ENCODE results near the gene TRA2A. TPM values are rescaled to one million over a fixed set of nuclear protein-coding genes. Genes with fewer than 3 reads are reported as not detected.
"Not testable (repeated sequence)": the region's sequence is repeated elsewhere in the genome, so short reads cannot be mapped to it uniquely, and the experiment has no call there.

Gene TRA2A
- total RNA-seq, 4 donors from 2014 or later = 16.7 to 35.3 (median 28.7) TPM

GRCh38 chr7:23490357-23491135, 41.2 kb downstream of the TRA2A start:
- no peak for DNase-seq (ENCODE audit: extremely low spot score)
- Histone ChIP-seq H3K27ac (replicated peaks in 1 of 4) (peak overlapping the region; percentile 59 to 68 (median 60)), H3K36me3 (peaks cover 0 to 7% (median 0%) of the 10 kb centered on the region in 4 donors), H3K4me1 (peaks cover 0 to 8% (median 7%) of the 10 kb centered on the region in 4 donors), H3K9me3 (no peaks in the 10 kb centered on the region), H3K27me3 (no peaks in the 10 kb centered on the region), H3K4me3 (peak overlapping the region; percentile 58 to 68 (median 62))
- intact Hi-C loops (cut with DNase I) = no loop called here
- WGBS = 55% methylated on average over 29 of the region's 56 CpGs
- TF ChIP-seq CTCF (IDR thresholded peaks at IDR 0.05) (no peak), POLR2AphosphoS5 (IDR thresholded peaks at IDR 0.05) (peak; percentile 13 to 28), POLR2A (IDR thresholded peaks at IDR 0.05; ENCODE audit: low read depth) (no peak), EP300 (IDR thresholded peaks at IDR 0.05) (no peak)

DNA sequence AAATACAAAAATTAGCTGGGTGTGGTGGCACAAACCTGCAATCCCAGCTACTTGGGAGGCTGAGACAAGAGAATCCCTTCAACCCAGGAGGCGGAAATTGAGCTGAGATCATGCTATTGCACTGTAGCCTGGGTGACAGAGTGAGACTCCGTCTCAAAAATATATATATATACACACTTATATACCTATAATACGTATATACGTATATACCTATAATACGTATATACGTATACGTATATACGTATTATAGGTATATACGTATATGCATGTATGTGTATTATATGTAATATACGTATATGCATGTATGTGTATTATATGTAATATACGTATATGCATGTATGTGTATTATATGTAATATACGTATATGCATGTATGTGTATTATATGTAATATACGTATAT, 43.1 kb downstream of the TRA2A start:
- H3K27ac ChIP-seq (replicated peaks in 1 of 4); H3K36me3 ChIP-seq; H3K27me3 ChIP-seq; H3K4me3 ChIP-seq; H3K4me1 ChIP-seq; intact Hi-C loops (cut with DNase I); H3K9me3 ChIP-seq; DNase-seq (ENCODE audit: extremely low spot score): not testable (repeated sequence)
- 98% methylated on average over 13 of the region's 13 CpGs for WGBS

DNA sequence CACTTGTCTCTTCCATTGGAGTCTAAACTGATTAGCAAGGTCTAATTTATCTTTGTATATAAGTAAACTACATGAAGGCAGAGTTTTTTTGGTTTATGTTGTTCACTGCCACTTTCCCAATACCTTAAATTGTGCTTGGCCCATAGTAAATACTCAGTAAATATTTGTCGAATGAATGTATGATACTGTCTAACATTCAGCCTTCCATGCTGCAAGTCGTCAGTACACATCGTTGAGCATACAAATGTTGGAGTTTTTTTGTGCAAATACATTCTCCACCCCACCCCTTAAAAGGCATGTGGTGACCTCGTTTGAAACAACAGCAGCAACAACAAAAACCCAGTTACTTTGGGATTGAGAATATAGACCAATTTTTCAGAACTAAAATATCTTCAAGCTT, 44.1 kb downstream of the TRA2A start:
- WGBS = 66% methylated on average over 4 of the region's 4 CpGs
- H3K27me3 ChIP-seq = no peaks in the 10 kb centered on the region
- DNase-seq (ENCODE audit: extremely low spot score) = no peak
- H3K4me3 ChIP-seq = no peak overlapping the region
- H3K36me3 ChIP-seq = peaks cover 0 to 7% (median 0%) of the 10 kb centered on the region in 4 donors
- H3K27ac ChIP-seq (replicated peaks in 1 of 4) = no peak overlapping the region
- H3K4me1 ChIP-seq = peaks cover 0 to 8% (median 7%) of the 10 kb centered on the region in 4 donors
- H3K9me3 ChIP-seq = no peaks in the 10 kb centered on the region
- TF ChIP-seq CTCF (IDR thresholded peaks at IDR 0.05) (no peak), EP300 (IDR thresholded peaks at IDR 0.05) (no peak), POLR2A (IDR thresholded peaks at IDR 0.05; ENCODE audit: low read depth) (no peak), POLR2AphosphoS5 (IDR thresholded peaks at IDR 0.05) (no peak)
- intact Hi-C loops (cut with DNase I) = no loop called here

DNA sequence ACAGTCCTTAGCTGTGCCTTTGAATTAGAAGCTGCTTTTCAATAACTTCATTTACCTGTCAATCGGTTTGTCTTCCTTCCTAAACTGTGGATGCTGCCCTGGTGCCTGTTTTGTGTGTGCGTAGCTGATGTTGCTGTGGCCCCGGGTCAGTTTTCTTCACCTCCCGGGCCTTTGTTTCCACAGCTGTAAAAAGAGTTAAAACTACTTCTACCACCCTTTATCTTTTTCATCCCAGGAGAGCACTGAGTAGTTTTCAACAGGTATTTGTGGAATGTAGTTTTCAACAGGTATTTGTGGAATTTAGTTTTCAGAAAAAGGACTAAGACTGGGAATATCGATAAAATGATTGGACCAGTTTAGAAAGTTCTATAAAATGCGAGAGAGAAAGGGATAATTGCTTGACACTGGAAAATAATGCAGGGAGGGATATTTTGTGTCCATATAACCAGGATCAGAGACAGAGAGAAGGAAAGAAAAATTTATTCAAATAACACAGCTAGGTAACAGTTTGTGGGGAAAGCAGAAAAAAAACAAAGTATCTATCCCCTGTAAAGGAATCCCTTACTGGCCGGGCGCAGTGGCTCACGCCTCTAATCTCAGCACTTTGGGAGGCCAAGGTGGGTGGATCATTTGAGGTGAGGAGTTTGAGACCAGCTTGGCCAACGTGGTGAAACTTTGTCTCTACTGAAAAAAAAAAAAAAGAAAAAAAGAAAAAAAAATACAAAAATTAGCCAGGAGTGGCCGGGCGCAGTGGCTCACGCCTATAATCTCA, 45.6 kb downstream of the TRA2A start:
- intact Hi-C loops (cut with DNase I) = no loop called here
- no peak for TF ChIP-seq EP300 (IDR thresholded peaks at IDR 0.05)
- Histone ChIP-seq H3K27me3 (peaks cover 0 to 5% (median 0%) of the 10 kb centered on the region in 4 donors), H3K27ac (replicated peaks in 1 of 4) (no peak overlapping the region), H3K4me3 (no peak overlapping the region), H3K4me1 (peaks cover 0 to 7% (median 5%) of the 10 kb centered on the region in 4 donors), H3K36me3 (no peaks in the 10 kb centered on the region), H3K9me3 (no peaks in the 10 kb centered on the region)
- WGBS = 87% methylated on average over 13 of the region's 13 CpGs
- DNase-seq (ENCODE audit: extremely low spot score) = no peak

- Histone ChIP-seq H3K27me3 (peaks cover 0 to 39% (median 11%) of the 10 kb centered on the region in 4 donors), H3K4me1 (no peaks in the 10 kb centered on the region), H3K4me3 (no peak overlapping the region), H3K36me3 (no peaks in the 10 kb centered on the region), H3K27ac (replicated peaks in 1 of 4) (no peak overlapping the region), H3K9me3 (no peaks in the 10 kb centered on the region)
- TF ChIP-seq EP300 (IDR thresholded peaks at IDR 0.05) = no peak
- no peak for TF ChIP-seq CTCF (IDR thresholded peaks at IDR 0.05)
- no peak for TF ChIP-seq POLR2A (IDR thresholded peaks at IDR 0.05; ENCODE audit: low read depth)
- TF ChIP-seq POLR2AphosphoS5 (IDR thresholded peaks at IDR 0.05) = no peak
- intact Hi-C loops (cut with DNase I) = no loop called here
- WGBS = 92% methylated on average over 4 of the region's 4 CpGs
- no peak for DNase-seq (ENCODE audit: extremely low spot score)
Observed at GRCh38 chr7:23482686-23483085, 49.1 kb downstream of the TRA2A start.
